RCC 7860 (cell line): ENCODE measurements around the gene GPR180.
A peak's percentile ranks its signal among the peaks of the same experiment; 100 is the strongest.
"Not testable (repeated sequence)": the region's sequence is repeated elsewhere in the genome, so short reads cannot be mapped to it uniquely, and the experiment has no call there.

Experiments used
- DNase-seq: peaks from one replicate; pipeline ENCODE4 v3.0.0-alpha.2; 2015; ENCODE audit warnings: low spot score
- FAIRE-seq: peaks from 2 replicates; lab custom pipeline; 2012; peaks lifted over from hg19 to GRCh38; lab: Jason Lieb, UNC

GPR180 gene

GRCh38 chr13:94595950-94596574, 5.6 kb upstream of the GPR180 start, which contains the start of gene TGDS:
TGDS (minus strand) TSS chr13:94596152; CDS start chr13:94596136, 16 bp downstream.
- FAIRE-seq, result no peak
- peak; percentile 81 for DNase-seq

- FAIRE-seq (no peak), DNase-seq (no peak)
Observed at GRCh38 chr13:94596575-94596971, 5.1 kb upstream of the GPR180 start.

GRCh38 chr13:94598281-94598680, 3.4 kb upstream of the GPR180 start:
- FAIRE-seq, result no peak
- DNase-seq, result no peak

- DNase-seq, result no peak
- FAIRE-seq, result no peak
Observed at GRCh38 chr13:94599877-94600276, 1.8 kb upstream of the GPR180 start.

GRCh38 chr13:94602467-94602866, 810 bp downstream of the GPR180 start:
- FAIRE-seq (no peak), DNase-seq (no peak)

GRCh38 chr13:94607056-94607455, 5.4 kb downstream of the GPR180 start:
- DNase-seq, result no peak
- FAIRE-seq, result no peak

- no peak for DNase-seq
- FAIRE-seq, result no peak
Observed at GRCh38 chr13:94607939-94608338, 6.3 kb downstream of the GPR180 start.

- FAIRE-seq, result no peak
- no peak for DNase-seq
Observed at GRCh38 chr13:94608586-94608985, 6.9 kb downstream of the GPR180 start.

GRCh38 chr13:94609196-94609595, 7.5 kb downstream of the GPR180 start:
- FAIRE-seq (no peak), DNase-seq (no peak)

GRCh38 chr13:94610475-94610874, 8.8 kb downstream of the GPR180 start:
- no peak for FAIRE-seq
- DNase-seq, result no peak

- DNase-seq (no peak), FAIRE-seq (no peak)
Observed at GRCh38 chr13:94612050-94612449, 10.4 kb downstream of the GPR180 start.

GRCh38 chr13:94613051-94613450, 11.4 kb downstream of the GPR180 start:
- no peak for DNase-seq
- no peak for FAIRE-seq

- FAIRE-seq, result peak; percentile 26
- no peak for DNase-seq
Observed at GRCh38 chr13:94617389-94618000, 15.8 kb downstream of the GPR180 start.

GRCh38 chr13:94620286-94620896, 18.7 kb downstream of the GPR180 start:
- no peak for DNase-seq

GRCh38 chr13:94622344-94622743, 20.7 kb downstream of the GPR180 start:
- DNase-seq (no peak), FAIRE-seq (no peak)

More at GRCh38 chr13:94620286-94620896, 18.7 kb downstream of the GPR180 start:
- peak; percentile 65 for FAIRE-seq

GRCh38 chr13:94623316-94623715, 21.7 kb downstream of the GPR180 start:
- no peak for DNase-seq

GRCh38 chr13:94630858-94631257, 29.2 kb downstream of the GPR180 start:
- FAIRE-seq, result no peak
- no peak for DNase-seq

More at GRCh38 chr13:94623316-94623715, 21.7 kb downstream of the GPR180 start:
- FAIRE-seq, result no peak

GRCh38 chr13:94632226-94632980, 30.7 kb downstream of the GPR180 start:
- FAIRE-seq, result no peak

GRCh38 chr13:94636096-94636495, 34.4 kb downstream of the GPR180 start:
- not testable (repeated sequence) for DNase-seq, FAIRE-seq

More at GRCh38 chr13:94632226-94632980, 30.7 kb downstream of the GPR180 start:
- no peak for DNase-seq

- FAIRE-seq, result no peak
- no peak for DNase-seq
Observed at GRCh38 chr13:94636942-94637578, 35.4 kb downstream of the GPR180 start.

- not testable (repeated sequence) for FAIRE-seq, DNase-seq
Observed at GRCh38 chr13:94637677-94638076, 36.0 kb downstream of the GPR180 start.
